HG03571 (cell line): ENCODE measurements around the gene CECR2.
"Not testable (repeated sequence)": the region's sequence is repeated elsewhere in the genome, so short reads cannot be mapped to it uniquely, and the experiment has no call there.

ENCODE experiments used
- ATAC-seq: cut with Tn5 transposase; IDR thresholded peaks from one replicate; pipeline ENCODE4 v1.9.1; 2021; ENCODE audit not compliant: unreplicated experiment

CECR2 gene

GRCh38 chr22:17501679-17502285, 132.5 kb downstream of the CECR2 start:
- ATAC-seq, result no peak

- no peak for ATAC-seq
Measured at GRCh38 chr22:17508110-17508509, 138.8 kb downstream of the CECR2 start.

GRCh38 chr22:17512960-17513359, 143.7 kb downstream of the CECR2 start:
- no peak for ATAC-seq

GRCh38 chr22:17513612-17514011, 144.4 kb downstream of the CECR2 start:
- ATAC-seq, result no peak

GRCh38 chr22:17514084-17514483, 144.8 kb downstream of the CECR2 start:
- no peak for ATAC-seq

- ATAC-seq, result no peak
Measured at GRCh38 chr22:17518406-17518805, 149.1 kb downstream of the CECR2 start.

- not testable (repeated sequence) for ATAC-seq
Measured at GRCh38 chr22:17521971-17522370, 152.7 kb downstream of the CECR2 start.

GRCh38 chr22:17523925-17524324, 154.7 kb downstream of the CECR2 start:
- no peak for ATAC-seq

- no peak for ATAC-seq
Measured at GRCh38 chr22:17536269-17536668, 167.0 kb downstream of the CECR2 start.

- ATAC-seq, result no peak
Measured at GRCh38 chr22:17537155-17537554, 167.9 kb downstream of the CECR2 start.

GRCh38 chr22:17540481-17540880, 171.2 kb downstream of the CECR2 start:
- no peak for ATAC-seq

GRCh38 chr22:17541476-17541875, 172.2 kb downstream of the CECR2 start:
- ATAC-seq, result no peak

- no peak for ATAC-seq
Measured at GRCh38 chr22:17542452-17542851, 173.2 kb downstream of the CECR2 start.

GRCh38 chr22:17548010-17548755, 178.9 kb downstream of the CECR2 start:
- ATAC-seq, result no peak

- no peak for ATAC-seq
Measured at GRCh38 chr22:17548756-17549035, 179.4 kb downstream of the CECR2 start.

- ATAC-seq, result no peak
Measured at GRCh38 chr22:17549183-17549582, 179.9 kb downstream of the CECR2 start.

- no peak for ATAC-seq
Measured at GRCh38 chr22:17549655-17550054, 180.4 kb downstream of the CECR2 start.

GRCh38 chr22:17552737-17553136, 183.5 kb downstream of the CECR2 start:
- no peak for ATAC-seq

GRCh38 chr22:17554814-17555213, 185.6 kb downstream of the CECR2 start:
- no peak for ATAC-seq

GRCh38 chr22:17559188-17559587, 189.9 kb downstream of the CECR2 start:
- ATAC-seq, result no peak

GRCh38 chr22:17562906-17563870, 193.9 kb downstream of the CECR2 start, which contains the start of gene SLC25A18:
TSS of gene SLC25A18 (plus strand) at chr22:17563498. CDS start at chr22:17579945, 16,447 bp downstream.
- ATAC-seq, result no peak

- no peak for ATAC-seq
Measured at GRCh38 chr22:17563936-17564391, 194.7 kb downstream of the CECR2 start.
